T1000 (cell line): Measurements from ENCODE around the gene STAG1.
"Not testable (repeated sequence)": the region's sequence is repeated elsewhere in the genome, so short reads cannot be mapped to it uniquely, and the experiment has no call there.

Experiments
- DNase-seq: peaks from one replicate; lab custom pipeline; 2025; ENCODE audit warnings: mixed read lengths; lab: John Stamatoyannopoulos, UW

STAG1 gene

GRCh38 chr3:136409549-136409948 is 342.6 kb downstream of the STAG1 start:
- DNase-seq = no peak

GRCh38 chr3:136404056-136404455 is 348.1 kb downstream of the STAG1 start:
- DNase-seq = no peak

- no peak for DNase-seq
Measured at GRCh38 chr3:136396916-136397315, 355.3 kb downstream of the STAG1 start.

- DNase-seq = no peak
Measured at GRCh38 chr3:136390574-136390973, 361.6 kb downstream of the STAG1 start.

- no peak for DNase-seq
Measured at GRCh38 chr3:136387031-136387430, 365.1 kb downstream of the STAG1 start.

GRCh38 chr3:136385457-136385856 is 366.7 kb downstream of the STAG1 start:
- no peak for DNase-seq

- no peak for DNase-seq
Measured at GRCh38 chr3:136381051-136381450, 371.1 kb downstream of the STAG1 start.

- no peak for DNase-seq
Measured at GRCh38 chr3:136380530-136380929, 371.6 kb downstream of the STAG1 start.

GRCh38 chr3:136378011-136378410 is 374.2 kb downstream of the STAG1 start:
- no peak for DNase-seq

- no peak for DNase-seq
Measured at GRCh38 chr3:136377508-136377907, 374.7 kb downstream of the STAG1 start.

- DNase-seq = not testable (repeated sequence)
Measured at GRCh38 chr3:136375800-136376199, 376.4 kb downstream of the STAG1 start.

- no peak for DNase-seq
Measured at GRCh38 chr3:136366289-136366688, 385.9 kb downstream of the STAG1 start.

- no peak for DNase-seq
Measured at GRCh38 chr3:136353461-136353860, 398.7 kb downstream of the STAG1 start.

- DNase-seq = no peak
Measured at GRCh38 chr3:136351905-136352304, 400.3 kb downstream of the STAG1 start.

- DNase-seq = no peak
Measured at GRCh38 chr3:136351351-136351750, 400.8 kb downstream of the STAG1 start.

- DNase-seq = no peak
Measured at GRCh38 chr3:136350557-136350956, 401.6 kb downstream of the STAG1 start.

GRCh38 chr3:136350132-136350531 is 402.0 kb downstream of the STAG1 start:
- peak; percentile 47 for DNase-seq

- no peak for DNase-seq
Measured at GRCh38 chr3:136346486-136346885, 405.7 kb downstream of the STAG1 start.

GRCh38 chr3:136343873-136344555 is 408.2 kb downstream of the STAG1 start:
- peak; percentile 15 for DNase-seq

GRCh38 chr3:136343446-136343845 is 408.7 kb downstream of the STAG1 start:
- no peak for DNase-seq

GRCh38 chr3:136336329-136337100 is 415.7 kb downstream of the STAG1 start:
- no peak for DNase-seq

- DNase-seq = not testable (repeated sequence)
Measured at GRCh38 chr3:136334726-136335125, 417.5 kb downstream of the STAG1 start.

GRCh38 chr3:136334209-136334608 is 418.0 kb downstream of the STAG1 start:
- DNase-seq = no peak
